GM20431 (cell line): ENCODE measurements around the gene AKNA.
"Not testable (repeated sequence)": the region's sequence is repeated elsewhere in the genome, so short reads cannot be mapped to it uniquely, and the experiment has no call there.

Experiments used
- in situ Hi-C: fragments of 300-500 bp; cut with MseI, MboI; formaldehyde crosslinking; loops from one replicate; pipeline ENCODE4 v1.15.0; 2020; ENCODE audit warnings: low sequenced_read_pairs; ENCODE audit not compliant: unreplicated experiment

AKNA gene

GRCh38 chr9:114347675-114348074 lies 40.1 kb downstream of the AKNA start:
- in situ Hi-C loops = no loop called here

- in situ Hi-C loops = no loop called here
These were observed 41.6 kb downstream of the AKNA start for GRCh38 chr9:114346146-114346545.

GRCh38 chr9:114345493-114346065 lies 42.2 kb downstream of the AKNA start:
- in situ Hi-C loops = no loop called here

- in situ Hi-C loops = no loop called here
These were observed 43.1 kb downstream of the AKNA start for GRCh38 chr9:114344692-114345091.

- in situ Hi-C loops = no loop called here
These were observed 43.6 kb downstream of the AKNA start for GRCh38 chr9:114344188-114344566.

- in situ Hi-C loops = no loop called here
These were observed 44.2 kb downstream of the AKNA start for GRCh38 chr9:114343471-114344187.

- in situ Hi-C loops = no loop called here
These were observed 44.9 kb downstream of the AKNA start for GRCh38 chr9:114342755-114343440.

- in situ Hi-C loops = no loop called here
These were observed 45.8 kb downstream of the AKNA start for GRCh38 chr9:114341991-114342390.

- in situ Hi-C loops = no loop called here
These were observed 46.5 kb downstream of the AKNA start for GRCh38 chr9:114341152-114341830.

- in situ Hi-C loops = no loop called here
These were observed 48.5 kb downstream of the AKNA start for GRCh38 chr9:114339130-114339908.

GRCh38 chr9:114338187-114338586 lies 49.6 kb downstream of the AKNA start:
- in situ Hi-C loops = no loop called here

- in situ Hi-C loops = no loop called here
These were observed 50.9 kb downstream of the AKNA start for GRCh38 chr9:114336699-114337395.

- in situ Hi-C loops = no loop called here
These were observed 51.6 kb downstream of the AKNA start for GRCh38 chr9:114336157-114336556.

GRCh38 chr9:114335745-114336144 lies 52.0 kb downstream of the AKNA start:
- in situ Hi-C loops = no loop called here

- in situ Hi-C loops = no loop called here
These were observed 53.3 kb downstream of the AKNA start for GRCh38 chr9:114334490-114334889.

- in situ Hi-C loops = not testable (repeated sequence)
These were observed 54.1 kb downstream of the AKNA start for GRCh38 chr9:114333718-114334117.

GRCh38 chr9:114332474-114333040 lies 55.2 kb downstream of the AKNA start:
- in situ Hi-C loops = not testable (repeated sequence)

GRCh38 chr9:114331229-114332195 lies 56.3 kb downstream of the AKNA start:
- in situ Hi-C loops = not testable (repeated sequence)
